ENCODE measurements around the gene CAPN8. TPM values are rescaled to one million over a fixed set of nuclear protein-coding genes. Genes with fewer than 3 reads are reported as not detected.

The CAPN8 gene
- total RNA-seq, 1 donor from 2014 or later = not detected

GRCh38 chr1:223611936-223612335 lies 53.6 kb downstream of the CAPN8 start:
- Histone ChIP-seq H3K4me1 (ENCODE audit: insufficient read depth, low read length) (no peaks in the 10 kb centered on the region), H3K4me2 (ENCODE audit: low read length) (no peak overlapping the region), H3K9ac (ENCODE audit: low read length) (no peak overlapping the region), H4K20me1 (ENCODE audit: insufficient read depth, low read length) (no peaks in the 10 kb centered on the region), H3K27me3 (ENCODE audit: insufficient read depth, low read length) (no peaks in the 10 kb centered on the region), H2AFZ (ENCODE audit: low read depth, low read length) (no peak overlapping the region), H3K4me3 (ENCODE audit: insufficient read depth, low read depth, low read length) (no peak overlapping the region), H3K27ac (ENCODE audit: low read depth, low read length) (no peak overlapping the region), H3K36me3 (ENCODE audit: insufficient read depth, low read length) (no peaks in the 10 kb centered on the region), H3K79me2 (ENCODE audit: insufficient read depth, low read length) (no peaks in the 10 kb centered on the region), H3K9me3 (ENCODE audit: insufficient read depth, low read depth, low read length) (no peaks in the 10 kb centered on the region)
- Mint-ChIP-seq H3K27ac (ENCODE audit: unreplicated experiment) (no peak overlapping the region), H3K4me3 (ENCODE audit: unreplicated experiment) (no peak overlapping the region), H3K36me3 (ENCODE audit: low read depth, unreplicated experiment) (no peaks in the 10 kb centered on the region), H3K27me3 (ENCODE audit: low read depth, unreplicated experiment) (peaks cover 19% of the 10 kb centered on the region), H3K9me3 (ENCODE audit: unreplicated experiment) (peaks cover 1% of the 10 kb centered on the region), H3K4me1 (ENCODE audit: low read depth, unreplicated experiment) (no peaks in the 10 kb centered on the region)
- TF ChIP-seq EZH2 (IDR thresholded peaks at IDR 0.05; ENCODE audit: insufficient read depth, low read length) (no peak), CTCF (IDR thresholded peaks at IDR 0.05; ENCODE audit: insufficient read depth, low read depth, low read length) (no peak)
- no peak for FAIRE-seq
- no peak for DNase-seq (ENCODE audit: low read depth)

GRCh38 chr1:223609977-223610376 lies 55.5 kb downstream of the CAPN8 start:
- no peak for FAIRE-seq
- no peak overlapping the region for H2AFZ ChIP-seq (ENCODE audit: low read depth, low read length)
- H3K4me3 Mint-ChIP-seq (ENCODE audit: unreplicated experiment) = no peak overlapping the region

More at GRCh38 chr1:223609977-223610376, 55.5 kb downstream of the CAPN8 start:
- H3K27ac ChIP-seq (ENCODE audit: low read depth, low read length) = no peak overlapping the region
- H3K4me1 ChIP-seq (ENCODE audit: insufficient read depth, low read length) = no peaks in the 10 kb centered on the region
- H3K9ac ChIP-seq (ENCODE audit: low read length) = no peak overlapping the region
- no peaks in the 10 kb centered on the region for H3K79me2 ChIP-seq (ENCODE audit: insufficient read depth, low read length)
- no peaks in the 10 kb centered on the region for H3K36me3 Mint-ChIP-seq (ENCODE audit: low read depth, unreplicated experiment)
- no peaks in the 10 kb centered on the region for H3K9me3 ChIP-seq (ENCODE audit: insufficient read depth, low read depth, low read length)
- no peak for DNase-seq (ENCODE audit: low read depth)
- H3K36me3 ChIP-seq (ENCODE audit: insufficient read depth, low read length) = no peaks in the 10 kb centered on the region
- H3K27me3 ChIP-seq (ENCODE audit: insufficient read depth, low read length) = no peaks in the 10 kb centered on the region
- H3K27me3 Mint-ChIP-seq (ENCODE audit: low read depth, unreplicated experiment) = peaks cover 12% of the 10 kb centered on the region
- TF ChIP-seq CTCF (IDR thresholded peaks at IDR 0.05; ENCODE audit: insufficient read depth, low read depth, low read length) (no peak), EZH2 (IDR thresholded peaks at IDR 0.05; ENCODE audit: insufficient read depth, low read length) (no peak)
- no peak overlapping the region for H3K4me2 ChIP-seq (ENCODE audit: low read length)
- no peaks in the 10 kb centered on the region for H3K4me1 Mint-ChIP-seq (ENCODE audit: low read depth, unreplicated experiment)
- H4K20me1 ChIP-seq (ENCODE audit: insufficient read depth, low read length) = no peaks in the 10 kb centered on the region
- no peak overlapping the region for H3K27ac Mint-ChIP-seq (ENCODE audit: unreplicated experiment)
- H3K9me3 Mint-ChIP-seq (ENCODE audit: unreplicated experiment) = peaks cover 1% of the 10 kb centered on the region
- H3K4me3 ChIP-seq (ENCODE audit: insufficient read depth, low read depth, low read length) = no peak overlapping the region
